Measurements from ENCODE around the gene SMIM41.
A peak's percentile ranks its signal among the peaks of the same experiment; 100 is the strongest.

The SMIM41 gene

GRCh38 chr12:52082988-52083637 lies 3.6 kb downstream of the SMIM41 start:
- DNase-seq = peak; percentile 76
- Histone ChIP-seq H3K4me3 (ENCODE audit: low read depth, low read length) (no peak overlapping the region), H3K27me3 (no peaks in the 10 kb centered on the region), H3K36me3 (peaks cover 13% of the 10 kb centered on the region), H3K4me1 (peaks cover 31% of the 10 kb centered on the region), H3K9me3 (no peaks in the 10 kb centered on the region)
- TF ChIP-seq CTCF (IDR thresholded peaks at IDR 0.05; ENCODE audit: low read depth, low read length) = peak; percentile 99

- peaks cover 8% of the 10 kb centered on the region for H3K36me3 ChIP-seq
- no peak for TF ChIP-seq CTCF (IDR thresholded peaks at IDR 0.05; ENCODE audit: low read depth, low read length)
Observed at GRCh38 chr12:52083638-52083996, 4.1 kb downstream of the SMIM41 start.

GRCh38 chr12:52084491-52085231 lies 5.2 kb downstream of the SMIM41 start:
- Histone ChIP-seq H3K4me1 (peaks cover 35% of the 10 kb centered on the region), H3K9me3 (no peaks in the 10 kb centered on the region), H3K27me3 (no peaks in the 10 kb centered on the region), H3K36me3 (no peaks in the 10 kb centered on the region), H3K4me3 (ENCODE audit: low read depth, low read length) (no peak overlapping the region)
- no peak for DNase-seq
- TF ChIP-seq CTCF (IDR thresholded peaks at IDR 0.05; ENCODE audit: low read depth, low read length) = no peak

More at GRCh38 chr12:52083638-52083996, 4.1 kb downstream of the SMIM41 start:
- peaks cover 33% of the 10 kb centered on the region for H3K4me1 ChIP-seq
- no peak for DNase-seq
- H3K27me3 ChIP-seq = no peaks in the 10 kb centered on the region
- H3K9me3 ChIP-seq = no peaks in the 10 kb centered on the region
- no peak overlapping the region for H3K4me3 ChIP-seq (ENCODE audit: low read depth, low read length)

GRCh38 chr12:52085682-52086180 lies 6.2 kb downstream of the SMIM41 start:
- H3K27me3 ChIP-seq = peaks cover under 1% of the 10 kb centered on the region; the same call in 1 of the 2 replicates
- H3K9me3 ChIP-seq = no peaks in the 10 kb centered on the region
- no peak overlapping the region for H3K4me3 ChIP-seq (ENCODE audit: low read depth, low read length)
- no peaks in the 10 kb centered on the region for H3K36me3 ChIP-seq
- H3K4me1 ChIP-seq = peaks cover 30% of the 10 kb centered on the region
- DNase-seq = no peak
- TF ChIP-seq CTCF (IDR thresholded peaks at IDR 0.05; ENCODE audit: low read depth, low read length) = no peak

GRCh38 chr12:52086366-52086765 lies 6.9 kb downstream of the SMIM41 start:
- no peaks in the 10 kb centered on the region for H3K36me3 ChIP-seq
- TF ChIP-seq CTCF (IDR thresholded peaks at IDR 0.05; ENCODE audit: low read depth, low read length) = no peak
- H3K4me3 ChIP-seq (ENCODE audit: low read depth, low read length) = no peak overlapping the region
- DNase-seq = no peak
- H3K27me3 ChIP-seq = peaks cover 5% of the 10 kb centered on the region
- no peaks in the 10 kb centered on the region for H3K9me3 ChIP-seq
- H3K4me1 ChIP-seq = peaks cover 24% of the 10 kb centered on the region
